GM08714 (cell line): Measurements from ENCODE around the gene FFAR3.
"Not testable (repeated sequence)": the region's sequence is repeated elsewhere in the genome, so short reads cannot be mapped to it uniquely, and the experiment has no call there.

Experiments
- H3K4me3 ChIP-seq: fragments of 200-500 bp; sonication (Bioruptor generic); 2 replicates; pipeline ENCODE4 v1.5.1; 2014; ENCODE audit warnings: mild to moderate bottlenecking, low read length, inconsistent platforms
- ZNF274 ChIP-seq: IDR thresholded peaks from 2 replicates; pipeline ENCODE4 v1.6.1; 2012; ENCODE audit warnings: mild to moderate bottlenecking, low read depth, low read length

Gene FFAR3

DNA sequence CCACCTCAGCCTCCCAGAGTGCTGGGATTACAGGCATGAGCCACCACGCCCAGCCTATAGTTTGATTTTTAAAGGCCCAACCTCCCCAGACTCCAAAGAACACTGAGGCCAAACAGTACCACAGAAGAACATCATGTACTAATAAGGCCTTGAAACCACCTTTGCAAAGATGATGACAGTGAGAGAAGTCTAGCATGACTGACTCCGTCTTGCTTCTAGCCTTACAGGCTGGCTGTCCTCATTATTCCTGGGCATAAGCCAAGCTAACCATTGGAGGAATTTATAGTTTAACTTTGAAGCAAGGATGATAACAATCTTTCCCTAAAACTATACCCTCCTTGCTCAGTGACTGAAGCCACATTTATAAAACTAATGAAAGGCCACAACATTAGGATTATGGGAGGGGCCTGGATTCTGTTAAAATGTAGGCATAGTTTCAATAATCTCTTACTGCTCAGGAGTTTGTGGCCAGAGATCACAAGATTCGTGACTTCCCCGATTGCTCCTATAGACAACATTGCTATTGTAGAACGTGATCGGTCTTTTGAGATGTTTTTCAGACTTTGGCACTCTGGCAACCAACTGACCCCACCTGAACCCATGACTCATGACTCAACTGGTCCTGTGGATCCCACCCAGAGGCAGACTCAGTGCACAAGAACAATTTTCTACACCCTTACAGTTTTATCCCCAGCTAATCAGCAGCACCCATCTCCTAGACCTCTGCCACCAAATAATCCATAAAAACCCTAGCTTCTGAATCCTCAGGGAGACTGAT lies 30.2 kb downstream of the FFAR3 start:
- no peak for TF ChIP-seq ZNF274

DNA sequence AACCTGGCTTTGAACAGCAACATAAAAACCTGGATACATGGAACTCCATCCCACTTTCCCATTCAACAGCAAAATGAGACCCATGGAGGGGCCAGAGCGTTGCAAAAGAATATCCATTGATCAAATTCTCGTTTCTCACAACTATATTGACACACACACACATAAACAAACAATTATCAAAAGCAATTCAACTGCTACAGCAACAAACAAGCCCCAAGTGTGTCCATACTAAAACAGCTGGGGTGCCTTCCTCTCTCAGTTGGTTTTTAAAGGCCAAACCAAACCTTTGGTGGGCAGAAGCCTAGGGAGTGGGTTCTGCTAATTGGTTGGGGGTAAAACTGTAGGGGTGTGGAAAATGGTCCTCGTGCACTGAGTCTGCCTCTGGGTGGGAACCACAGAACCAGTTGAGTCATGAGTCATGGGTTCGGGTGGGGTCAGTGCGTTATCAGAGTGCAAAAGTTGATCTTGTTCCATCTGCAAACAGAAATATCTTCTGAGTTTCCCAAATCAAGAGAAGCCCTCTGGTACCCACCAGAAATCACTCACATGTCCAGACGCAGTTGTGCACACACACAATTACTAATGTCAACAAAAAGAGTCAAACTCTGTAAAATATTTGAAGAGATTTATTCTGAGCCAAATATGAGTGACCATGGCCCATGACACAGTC lies 31.1 kb downstream of the FFAR3 start:
- TF ChIP-seq ZNF274: no peak
- no peak overlapping the region for H3K4me3 ChIP-seq

More for the DNA sequence above, 30.2 kb downstream of the FFAR3 start:
- no peak overlapping the region for H3K4me3 ChIP-seq

DNA sequence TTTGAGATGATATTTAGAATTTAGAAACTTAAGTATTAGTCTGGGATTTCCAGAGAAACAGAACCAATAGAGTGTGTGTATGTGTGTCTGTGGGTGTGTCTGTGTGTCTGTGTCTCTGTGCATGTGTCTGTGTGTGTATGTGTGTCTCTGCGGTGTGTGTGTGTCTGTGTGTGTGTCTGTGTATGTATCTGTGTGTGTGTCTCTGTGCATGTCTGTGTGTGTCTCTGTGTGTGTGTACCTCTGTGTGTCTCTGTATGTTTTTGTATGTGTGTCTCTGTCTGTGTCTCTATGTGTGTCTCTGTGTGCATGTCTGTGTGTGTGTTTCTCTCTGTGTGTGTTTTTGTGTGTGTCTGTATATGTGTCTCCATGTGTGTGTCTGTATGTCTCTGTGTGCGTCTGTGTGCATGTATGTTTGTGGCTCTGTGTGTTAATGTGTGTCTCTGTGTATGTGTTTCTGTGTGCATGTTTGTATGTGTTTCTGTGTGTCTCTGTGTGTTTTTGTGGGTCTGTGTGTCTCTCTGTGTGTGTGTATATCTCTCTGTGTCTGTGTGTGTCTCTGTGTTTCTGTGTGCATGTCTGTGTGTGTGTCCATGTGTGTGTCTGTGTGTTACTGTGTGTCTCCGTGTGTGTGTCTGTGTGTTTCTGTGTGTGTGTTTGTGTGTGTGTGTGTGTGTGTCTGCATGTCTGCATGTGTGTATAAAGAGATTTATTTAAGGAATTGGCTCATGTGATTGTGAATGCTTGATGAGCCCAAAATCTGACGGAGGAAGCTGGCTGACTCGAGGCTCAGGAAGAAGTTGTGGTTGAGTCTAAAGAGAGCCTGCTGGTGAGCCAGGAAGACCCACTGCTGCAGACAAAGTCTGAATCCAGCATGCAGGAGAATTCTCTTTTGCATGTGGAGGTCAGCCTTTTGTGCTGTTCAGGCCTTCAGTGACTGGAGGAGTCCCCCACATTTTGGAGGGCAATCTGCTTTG lies 34.8 kb downstream of the FFAR3 start:
- no peak for TF ChIP-seq ZNF274
- H3K4me3 ChIP-seq: no peak overlapping the region

DNA sequence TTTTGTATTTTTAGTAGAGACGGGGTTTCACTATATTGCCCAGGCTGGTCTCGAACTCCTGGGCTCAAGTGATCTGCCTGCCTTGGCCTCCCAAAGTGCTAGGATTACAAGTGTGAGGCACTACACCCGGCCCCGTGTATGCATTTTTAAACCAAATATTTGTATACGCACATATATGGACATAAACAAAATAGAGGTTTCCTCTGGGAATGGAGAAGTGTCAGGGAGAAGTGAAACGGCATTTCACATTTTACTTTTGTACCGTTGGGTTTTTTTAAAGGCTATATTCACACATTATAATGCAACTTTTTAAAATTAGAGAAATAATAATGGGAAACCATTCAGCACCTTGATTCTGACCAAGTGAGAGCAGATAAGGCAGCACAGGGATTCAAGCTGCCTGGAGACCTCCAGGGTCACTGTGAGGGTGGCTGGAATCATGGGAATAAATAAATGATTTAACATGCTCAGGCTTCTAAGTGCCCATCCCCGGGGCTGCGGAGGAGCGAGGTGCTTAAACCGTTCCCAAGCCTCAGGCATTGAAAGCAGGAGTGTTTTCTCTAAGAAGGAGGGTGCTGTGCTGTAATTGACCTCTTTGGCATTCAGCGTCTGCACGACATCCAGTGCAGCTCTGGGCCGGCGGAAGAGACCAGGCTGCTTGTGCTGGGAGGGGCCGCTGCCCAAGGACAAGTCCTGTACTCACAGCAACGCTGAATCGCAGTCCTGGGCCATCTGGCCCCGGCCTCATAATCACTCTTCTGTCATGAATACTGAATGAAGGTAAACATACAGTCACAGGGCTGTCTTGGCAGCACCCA lies 37.3 kb downstream of the FFAR3 start:
- no peak overlapping the region for H3K4me3 ChIP-seq
- TF ChIP-seq ZNF274: no peak

DNA sequence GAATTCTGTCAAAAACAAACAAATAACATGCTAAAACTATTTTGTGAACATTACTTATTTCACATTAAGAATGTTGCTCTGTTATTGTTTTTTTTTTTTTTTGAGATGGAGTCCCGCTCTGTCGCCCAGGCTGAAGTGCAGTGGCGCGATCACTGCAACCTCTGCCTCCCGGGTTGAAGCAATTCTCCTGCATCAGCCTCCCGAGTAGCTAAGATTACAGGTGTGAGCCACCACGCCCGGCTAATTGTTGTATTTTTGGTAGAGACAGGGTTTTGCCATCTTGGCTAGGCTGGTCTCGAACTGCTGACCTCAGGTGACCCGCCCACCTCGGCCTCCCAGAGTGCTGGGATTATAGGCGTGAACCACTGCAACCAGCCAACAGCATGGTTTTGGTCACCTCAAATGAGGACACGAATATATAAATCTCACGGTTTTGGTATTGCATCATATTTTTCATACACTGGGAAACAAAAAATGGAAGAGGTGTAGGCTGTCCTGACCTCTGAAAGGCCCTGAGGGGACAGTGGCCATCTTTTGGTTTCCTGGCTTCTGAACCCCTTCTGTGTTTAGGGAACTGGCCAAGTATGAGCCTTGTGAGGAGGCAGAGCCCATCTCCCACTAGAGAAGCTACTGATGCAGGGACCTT lies 38.1 kb downstream of the FFAR3 start:
- H3K4me3 ChIP-seq: no peak overlapping the region
- TF ChIP-seq ZNF274: no peak

DNA sequence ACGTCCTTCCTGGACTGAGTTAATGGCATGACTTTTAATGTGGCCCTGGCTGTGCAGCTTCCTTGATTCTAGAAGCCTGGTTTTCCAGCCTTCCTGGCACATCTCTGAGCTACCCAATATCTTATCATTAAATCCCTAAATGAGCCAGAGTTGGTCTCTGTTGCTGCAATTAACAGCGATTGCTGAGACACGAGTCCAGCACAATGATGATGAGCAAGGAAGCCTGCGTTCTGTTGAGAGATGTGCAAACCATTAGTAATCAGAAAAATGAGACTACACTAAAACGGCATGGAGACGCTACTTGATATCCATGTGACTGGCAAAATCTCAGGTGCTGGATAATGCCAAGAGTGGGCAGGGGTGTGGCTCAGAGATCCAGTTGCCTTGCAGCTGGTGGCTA lies 38.8 kb downstream of the FFAR3 start:
- no peak overlapping the region for H3K4me3 ChIP-seq
- TF ChIP-seq ZNF274: no peak

DNA sequence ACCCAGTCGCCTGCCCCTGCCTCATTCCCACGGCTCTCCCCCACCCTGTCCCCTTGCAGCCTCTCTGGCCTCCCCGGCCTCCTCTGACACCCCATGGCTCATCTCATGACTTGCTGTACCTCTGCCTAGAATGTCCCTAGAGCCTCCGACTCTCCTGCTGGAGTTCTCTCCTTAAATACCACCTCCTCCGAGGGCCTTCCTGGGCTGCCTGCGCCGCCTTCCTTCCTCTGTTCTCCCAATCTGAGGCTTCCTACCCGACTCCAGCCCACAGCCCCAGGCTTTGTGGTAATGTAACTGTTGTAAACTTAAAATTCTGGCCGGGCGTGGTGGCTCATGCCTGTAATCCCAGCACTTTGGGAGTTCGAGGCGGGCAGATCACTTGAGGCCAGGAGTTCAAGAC lies 40.3 kb downstream of the FFAR3 start:
- no peak for TF ChIP-seq ZNF274
- no peak overlapping the region for H3K4me3 ChIP-seq

DNA sequence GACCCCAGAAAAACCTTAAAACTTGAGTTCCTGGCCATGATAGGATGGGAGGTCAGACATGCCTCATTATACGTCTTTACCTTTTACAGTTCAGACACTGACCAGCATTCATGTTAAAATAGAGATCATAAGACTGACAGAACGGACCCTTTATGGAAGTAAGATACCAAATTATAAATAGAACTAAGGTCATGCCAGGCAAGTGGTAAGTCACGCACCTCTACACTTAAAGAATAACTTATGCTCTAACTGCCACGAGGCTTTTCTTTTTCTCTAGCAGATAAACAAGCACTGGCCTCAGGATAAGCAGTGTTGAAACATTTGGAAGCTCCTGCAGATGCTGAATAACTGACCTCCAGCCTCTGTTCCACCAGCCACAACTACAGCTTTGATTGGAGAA lies 41.0 kb downstream of the FFAR3 start:
- no peak for TF ChIP-seq ZNF274
- no peak overlapping the region for H3K4me3 ChIP-seq

DNA sequence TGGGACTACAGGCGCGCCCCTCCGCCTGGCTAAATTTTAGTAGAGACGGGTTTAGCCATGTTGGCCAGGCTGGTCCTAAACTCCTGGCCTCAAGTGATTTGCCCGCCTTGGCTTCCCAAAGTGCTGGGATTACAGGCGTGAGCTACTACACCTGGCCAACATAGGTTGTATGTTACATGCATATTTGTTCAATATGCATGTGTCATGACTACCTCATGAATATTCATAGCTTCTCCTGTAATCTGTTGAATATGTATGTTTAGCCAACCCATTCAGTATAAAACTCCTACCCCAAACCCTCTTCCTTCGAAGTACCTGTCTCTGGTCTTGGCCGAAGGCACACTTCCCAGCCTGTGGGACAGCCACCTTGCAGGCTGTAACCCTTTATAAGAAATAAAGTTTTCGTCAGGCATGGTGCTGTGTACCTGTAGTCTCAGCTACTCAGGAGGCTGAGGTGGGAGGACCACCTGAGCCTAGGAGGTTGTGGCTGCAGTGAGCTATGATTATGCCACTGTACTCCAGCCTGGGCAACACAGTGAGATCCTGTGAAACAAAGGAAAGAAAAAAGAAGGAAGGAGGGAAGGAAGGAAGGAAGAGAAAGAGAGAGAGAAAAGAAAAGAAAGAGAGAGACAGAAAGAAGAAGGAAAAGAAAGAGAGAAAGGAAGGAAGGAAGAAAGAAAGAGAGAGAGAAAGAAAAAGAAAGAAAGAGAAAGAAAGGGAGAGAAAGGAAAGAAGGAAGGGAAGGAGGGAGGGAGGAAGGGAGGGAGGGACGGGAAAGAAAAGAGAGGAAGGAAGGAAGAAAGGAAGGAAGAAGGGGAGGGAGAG lies 41.9 kb downstream of the FFAR3 start:
- no peak overlapping the region for H3K4me3 ChIP-seq
- no peak for TF ChIP-seq ZNF274

DNA sequence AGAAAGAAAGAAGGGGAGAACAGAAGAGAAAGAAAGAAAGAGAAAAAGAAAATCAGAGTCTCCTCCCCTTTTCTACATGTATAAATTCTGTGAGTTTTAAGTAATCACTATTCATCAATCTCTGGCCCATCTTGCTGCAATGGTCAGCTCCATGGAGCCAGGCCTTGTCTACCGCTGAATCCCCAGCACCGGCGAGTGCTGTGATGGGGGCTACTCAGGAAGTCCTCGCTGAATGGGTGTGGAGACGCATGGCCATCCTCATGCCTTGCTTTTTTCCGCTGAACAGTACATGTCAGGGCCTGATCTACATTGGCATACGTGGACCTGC lies 42.5 kb downstream of the FFAR3 start:
- no peak for TF ChIP-seq ZNF274
- H3K4me3 ChIP-seq: no peak overlapping the region

DNA sequence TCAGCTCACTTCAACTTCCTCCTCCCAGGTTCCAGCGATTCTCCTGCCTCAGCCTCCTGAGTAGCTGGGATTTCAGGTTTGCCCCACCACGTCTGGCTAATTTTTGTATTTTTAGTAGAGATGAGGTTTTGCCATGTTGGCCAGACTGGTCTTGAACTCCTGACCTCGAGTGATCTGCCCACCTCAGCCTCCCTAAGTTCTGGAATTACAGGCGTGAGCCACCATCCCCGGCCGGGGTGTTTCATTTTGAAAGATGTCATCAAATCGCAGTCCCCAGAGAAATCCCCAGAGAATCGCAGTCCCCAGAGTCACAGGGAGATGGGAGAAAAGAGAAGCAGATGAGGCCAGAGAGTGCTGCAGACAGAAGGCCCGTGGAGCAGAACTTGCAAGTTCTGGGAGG lies 43.2 kb downstream of the FFAR3 start:
- not testable (repeated sequence) for H3K4me3 ChIP-seq

DNA sequence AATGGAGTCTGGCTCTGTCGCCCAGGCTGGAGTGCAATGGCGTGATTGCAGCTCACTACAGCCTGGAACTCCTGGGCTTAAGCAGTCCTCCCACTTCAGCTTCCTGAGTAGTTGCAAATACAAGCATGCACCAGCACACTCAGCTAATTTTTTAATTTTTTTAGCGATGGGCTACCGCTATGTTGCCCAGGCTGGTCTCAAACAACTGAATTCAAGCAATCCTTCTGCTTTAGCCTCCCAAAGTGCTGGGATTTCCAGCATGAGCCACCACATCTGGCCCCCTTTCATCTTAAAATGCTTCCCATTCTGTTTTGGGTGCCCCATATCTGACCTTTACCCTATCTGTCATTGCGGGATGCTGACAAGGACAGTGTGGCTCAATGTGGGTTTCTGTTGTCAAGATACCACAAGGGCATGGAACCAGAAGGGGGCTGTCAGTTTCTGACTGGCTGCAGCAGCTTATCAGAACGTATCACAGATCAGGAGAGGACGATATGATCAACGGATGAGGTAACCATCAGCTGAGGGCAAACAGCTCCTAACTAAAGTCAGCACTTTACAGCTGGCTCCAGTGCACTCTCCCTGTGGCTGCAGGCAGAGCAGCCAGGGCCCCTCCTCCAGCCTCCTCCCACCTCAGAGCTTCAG lies 45.0 kb downstream of the FFAR3 start:
- TF ChIP-seq ZNF274: no peak
- H3K4me3 ChIP-seq: no peak overlapping the region
